ENCODE data around the gene ZNF181.
A peak's percentile ranks its signal among the peaks of the same experiment; 100 is the strongest.

ZNF181 gene

DNA sequence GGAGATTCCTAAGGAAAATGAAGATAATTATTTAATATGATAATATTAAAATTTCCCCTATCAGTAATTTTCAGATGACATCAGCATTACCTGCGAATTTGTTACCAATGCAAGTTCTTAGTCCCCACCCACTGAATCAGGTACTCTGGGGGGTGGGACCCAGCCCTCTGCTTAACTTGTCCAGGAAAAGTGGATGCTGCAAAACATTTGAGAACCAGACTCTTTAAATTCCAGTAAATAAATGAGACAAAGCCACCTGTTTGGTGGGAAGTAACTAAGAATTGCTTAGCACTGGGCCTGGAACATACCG is 39.5 kb downstream of the ZNF181 start:
- TF ChIP-seq, protein P1, sequence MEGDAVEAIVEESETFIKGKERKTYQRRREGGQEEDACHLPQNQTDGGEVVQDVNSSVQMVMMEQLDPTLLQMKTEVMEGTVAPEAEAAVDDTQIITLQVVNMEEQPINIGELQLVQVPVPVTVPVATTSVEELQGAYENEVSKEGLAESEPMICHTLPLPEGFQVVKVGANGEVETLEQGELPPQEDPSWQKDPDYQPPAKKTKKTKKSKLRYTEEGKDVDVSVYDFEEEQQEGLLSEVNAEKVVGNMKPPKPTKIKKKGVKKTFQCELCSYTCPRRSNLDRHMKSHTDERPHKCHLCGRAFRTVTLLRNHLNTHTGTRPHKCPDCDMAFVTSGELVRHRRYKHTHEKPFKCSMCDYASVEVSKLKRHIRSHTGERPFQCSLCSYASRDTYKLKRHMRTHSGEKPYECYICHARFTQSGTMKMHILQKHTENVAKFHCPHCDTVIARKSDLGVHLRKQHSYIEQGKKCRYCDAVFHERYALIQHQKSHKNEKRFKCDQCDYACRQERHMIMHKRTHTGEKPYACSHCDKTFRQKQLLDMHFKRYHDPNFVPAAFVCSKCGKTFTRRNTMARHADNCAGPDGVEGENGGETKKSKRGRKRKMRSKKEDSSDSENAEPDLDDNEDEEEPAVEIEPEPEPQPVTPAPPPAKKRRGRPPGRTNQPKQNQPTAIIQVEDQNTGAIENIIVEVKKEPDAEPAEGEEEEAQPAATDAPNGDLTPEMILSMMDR (IDR thresholded peaks at IDR 0.05; ENCODE audit: control insufficient read depth, insufficient read depth, low read depth, low read length, missing control alignments): no peak

DNA sequence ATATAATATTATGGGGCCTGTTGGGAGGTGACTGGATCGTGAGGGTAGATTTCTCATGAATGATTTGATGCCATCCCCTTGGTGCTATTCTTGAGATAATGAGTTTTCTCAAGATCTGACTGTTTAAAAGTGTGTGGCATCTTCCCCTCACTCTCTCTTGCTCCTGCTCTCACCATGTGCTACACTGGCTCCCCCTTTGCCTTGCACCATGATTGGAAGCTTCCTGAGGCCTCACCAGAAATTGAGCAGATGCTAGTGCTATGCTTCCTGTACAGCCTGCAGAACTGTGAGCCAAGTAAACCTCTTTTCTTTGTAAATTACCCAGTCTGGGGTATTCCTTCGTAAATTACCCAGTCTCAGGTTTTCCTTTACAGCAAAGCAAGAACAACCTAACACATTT is 40.8 kb downstream of the ZNF181 start:
- H3K4me3 ChIP-seq (ENCODE audit: control insufficient read depth, low read depth, low read length): no peak overlapping the region
- TF ChIP-seq, protein P1 (IDR thresholded peaks at IDR 0.05; ENCODE audit: control insufficient read depth, insufficient read depth, low read depth, low read length, missing control alignments): no peak
- no peak for DNase-seq (ENCODE audit: low read depth)

More for the DNA sequence above, 39.5 kb downstream of the ZNF181 start:
- DNase-seq (ENCODE audit: low read depth): no peak
- peak overlapping the region; percentile 95; the same call in 1 of the 2 replicates for H3K4me3 ChIP-seq (ENCODE audit: control insufficient read depth, low read depth, low read length)

DNA sequence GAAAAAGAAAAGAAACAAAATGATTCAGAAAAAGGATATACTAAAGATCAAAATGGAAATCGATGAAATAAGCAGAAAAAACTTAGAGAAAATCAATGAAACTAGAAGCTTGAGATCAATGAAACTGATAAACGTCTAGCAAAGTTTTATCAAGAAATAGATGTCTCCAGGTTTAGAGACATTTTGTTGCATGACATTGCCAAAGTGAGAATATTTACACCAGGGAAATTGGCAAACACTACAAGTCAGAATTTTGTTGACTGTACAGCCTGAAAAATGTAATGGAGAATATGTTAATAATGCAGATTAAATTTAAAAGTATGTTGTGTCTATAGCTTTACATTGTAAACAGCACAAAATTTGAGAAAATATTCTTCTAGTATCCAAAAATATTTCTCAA is 44.3 kb downstream of the ZNF181 start:
- no peak for DNase-seq (ENCODE audit: low read depth)
- TF ChIP-seq, protein P1 (IDR thresholded peaks at IDR 0.05; ENCODE audit: control insufficient read depth, insufficient read depth, low read depth, low read length, missing control alignments): no peak
- H3K4me3 ChIP-seq (ENCODE audit: control insufficient read depth, low read depth, low read length): no peak overlapping the region

DNA sequence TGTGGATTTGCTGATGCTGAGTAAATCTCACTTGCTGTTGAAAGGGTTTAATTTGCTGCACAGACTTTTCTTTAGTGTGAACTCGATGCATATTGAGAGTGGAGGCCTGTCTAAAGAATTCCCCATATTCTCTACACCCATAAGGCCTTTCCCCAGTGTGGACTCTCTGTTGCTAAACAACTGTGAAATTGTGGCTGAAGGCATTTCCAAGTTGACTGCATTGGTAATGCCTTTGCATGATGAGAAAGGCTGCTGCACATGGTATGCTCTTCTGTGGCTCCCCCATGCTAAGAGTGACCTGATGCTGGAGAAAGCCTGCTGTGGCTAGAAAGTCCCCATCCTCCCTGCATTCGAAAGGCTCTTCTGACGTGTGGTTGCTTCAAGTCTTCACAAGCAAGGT is 45.6 kb downstream of the ZNF181 start:
- TF ChIP-seq, protein P1 (IDR thresholded peaks at IDR 0.05; ENCODE audit: control insufficient read depth, insufficient read depth, low read depth, low read length, missing control alignments): no peak
- H3K4me3 ChIP-seq (ENCODE audit: control insufficient read depth, low read depth, low read length): no peak overlapping the region
- no peak for DNase-seq (ENCODE audit: low read depth)

DNA sequence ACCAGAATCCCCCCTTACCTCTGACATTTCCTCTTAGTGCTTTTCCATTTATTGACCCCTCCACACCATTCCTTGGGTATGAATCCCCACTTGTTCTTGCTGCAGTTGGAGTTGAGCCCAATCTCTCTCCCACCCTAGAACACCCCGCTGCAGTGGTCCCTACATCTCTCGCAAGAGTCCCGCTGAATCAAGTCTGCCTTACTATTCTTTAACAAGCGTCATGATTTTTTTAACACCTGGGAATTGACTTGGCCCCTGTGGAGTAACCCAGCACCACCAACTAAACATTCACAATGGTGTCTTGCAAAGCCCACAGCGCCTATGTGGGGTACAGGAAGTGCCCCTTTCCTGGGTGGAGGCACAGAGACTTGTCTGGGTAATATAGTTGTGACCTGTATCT is 52.2 kb downstream of the ZNF181 start:
- TF ChIP-seq, protein P1 (IDR thresholded peaks at IDR 0.05; ENCODE audit: control insufficient read depth, insufficient read depth, low read depth, low read length, missing control alignments): no peak
- DNase-seq (ENCODE audit: low read depth): no peak
- H3K4me3 ChIP-seq (ENCODE audit: control insufficient read depth, low read depth, low read length): no peak overlapping the region

DNA sequence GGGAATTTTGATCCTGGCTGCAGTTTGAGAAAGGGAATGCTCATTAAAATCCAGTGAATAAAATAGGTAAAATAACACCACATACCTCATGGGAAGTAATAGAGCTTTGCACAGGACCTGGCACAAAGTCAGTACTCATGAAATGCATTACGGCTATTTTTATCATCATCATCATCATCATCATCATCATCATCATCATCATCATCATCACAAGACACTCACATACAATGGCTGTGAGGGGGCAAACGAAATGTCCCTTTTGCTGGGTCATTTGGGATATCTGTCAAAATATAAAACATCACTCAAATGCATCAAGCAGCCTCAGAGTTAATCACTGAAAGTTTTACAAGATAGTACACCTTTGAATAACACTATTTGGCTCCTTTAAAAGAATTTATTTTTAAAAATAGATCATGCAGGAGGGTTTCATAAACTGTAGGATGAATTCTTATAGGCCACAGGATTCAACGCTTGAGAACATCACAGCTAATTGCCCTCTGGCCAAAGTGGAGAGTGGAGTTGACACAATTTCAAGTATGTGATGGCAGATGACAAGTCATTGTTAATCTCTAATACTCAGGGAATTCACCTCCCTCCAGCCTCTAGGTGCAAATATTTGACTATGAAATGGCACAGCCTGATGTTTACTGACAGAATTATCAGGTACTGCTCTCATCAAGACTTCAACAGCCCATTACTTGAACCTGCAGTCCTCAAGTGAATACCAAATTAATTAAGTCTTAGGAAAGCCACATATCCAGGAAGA is 53.2 kb downstream of the ZNF181 start:
- no peak for DNase-seq (ENCODE audit: low read depth)
- TF ChIP-seq, protein P1 (IDR thresholded peaks at IDR 0.05; ENCODE audit: control insufficient read depth, insufficient read depth, low read depth, low read length, missing control alignments): no peak
- H3K4me3 ChIP-seq (ENCODE audit: control insufficient read depth, low read depth, low read length): no peak overlapping the region

Measured in AG09309 (cell line).